GM12801 (cell line): ENCODE results near the gene FRMD3.

ENCODE experiments used
- TF ChIP-seq, protein P1 (sequence below): IDR thresholded peaks from one replicate; pipeline ENCODE4 v1.5.1; 2011; ENCODE audit warnings: control low read depth; ENCODE audit not compliant: insufficient read length; ENCODE audit errors: extremely low read depth

The FRMD3 gene

DNA sequence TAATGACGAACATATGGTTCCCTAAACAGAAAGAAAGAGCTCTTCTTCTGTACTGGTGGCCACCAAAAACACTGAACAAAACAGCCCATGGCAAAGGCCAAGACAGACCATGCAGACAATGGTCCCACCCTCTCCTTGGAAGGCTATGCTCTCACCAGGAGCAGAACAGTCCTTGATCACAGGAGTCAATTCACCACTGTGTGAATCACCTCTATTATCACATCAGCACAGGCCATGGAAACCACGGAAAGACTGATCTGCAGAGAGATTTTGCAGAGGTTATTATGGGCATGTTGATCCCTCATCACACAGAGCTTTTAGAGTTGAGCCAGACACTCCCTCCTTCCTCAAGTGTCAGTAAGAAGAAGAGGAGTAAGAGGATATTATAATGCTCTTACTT lies 341.3 kb downstream of the FRMD3 start:
- TF ChIP-seq, protein P1, sequence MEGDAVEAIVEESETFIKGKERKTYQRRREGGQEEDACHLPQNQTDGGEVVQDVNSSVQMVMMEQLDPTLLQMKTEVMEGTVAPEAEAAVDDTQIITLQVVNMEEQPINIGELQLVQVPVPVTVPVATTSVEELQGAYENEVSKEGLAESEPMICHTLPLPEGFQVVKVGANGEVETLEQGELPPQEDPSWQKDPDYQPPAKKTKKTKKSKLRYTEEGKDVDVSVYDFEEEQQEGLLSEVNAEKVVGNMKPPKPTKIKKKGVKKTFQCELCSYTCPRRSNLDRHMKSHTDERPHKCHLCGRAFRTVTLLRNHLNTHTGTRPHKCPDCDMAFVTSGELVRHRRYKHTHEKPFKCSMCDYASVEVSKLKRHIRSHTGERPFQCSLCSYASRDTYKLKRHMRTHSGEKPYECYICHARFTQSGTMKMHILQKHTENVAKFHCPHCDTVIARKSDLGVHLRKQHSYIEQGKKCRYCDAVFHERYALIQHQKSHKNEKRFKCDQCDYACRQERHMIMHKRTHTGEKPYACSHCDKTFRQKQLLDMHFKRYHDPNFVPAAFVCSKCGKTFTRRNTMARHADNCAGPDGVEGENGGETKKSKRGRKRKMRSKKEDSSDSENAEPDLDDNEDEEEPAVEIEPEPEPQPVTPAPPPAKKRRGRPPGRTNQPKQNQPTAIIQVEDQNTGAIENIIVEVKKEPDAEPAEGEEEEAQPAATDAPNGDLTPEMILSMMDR = no peak
